Ascending aorta (tissue), 2 donors: ENCODE measurements around the gene CYP1A2. TPM values are rescaled to one million over a fixed set of nuclear protein-coding genes. Genes with fewer than 3 reads are reported as not detected.

Source experiments
- DNase-seq, 2 donors: peaks; one replicate each; pipeline ENCODE4 v3.0.0-alpha.2; 2019; ENCODE audit warnings: low spot score in 2 of 2
- H3K27ac ChIP-seq, 2 donors: fragments of 200-600 bp; sonication (generic); one replicate each; pipeline ENCODE4 v1.5.1; 2016 to 2017; ENCODE audit warnings: mild to moderate bottlenecking in 1 of 2
- H3K27me3 ChIP-seq: fragments of 200-600 bp; sonication (generic); one replicate; pipeline ENCODE4 v1.5.1; 2017
- H3K36me3 ChIP-seq, 2 donors: fragments of 200-600 bp; sonication (generic); one replicate each; pipeline ENCODE4 v1.5.1; 2016
- H3K4me1 ChIP-seq, 2 donors: fragments of 200-600 bp; sonication (generic); one replicate each; pipeline ENCODE4 v1.5.1; 2016 to 2017; ENCODE audit warnings: mild to moderate bottlenecking in 1 of 2
- H3K4me3 ChIP-seq, 2 donors: fragments of 200-600 bp; sonication (generic); one replicate each; pipeline ENCODE4 v1.5.1; 2016 to 2017; ENCODE audit warnings: mild to moderate bottlenecking in 1 of 2
- H3K9me3 ChIP-seq, 2 donors: fragments of 200-600 bp; sonication (generic); one replicate each; pipeline ENCODE4 v1.5.1; 2016
- intact Hi-C: fragments of 100-400 bp; cut with DNase I; formaldehyde crosslinking; loops from one replicate; pipeline ENCODE4 v1.15.1; 2023
- total RNA-seq: library from RNA; depleted of rRNA; stranded (reverse); fragments of >200 nt; gene quantifications from one replicate; pipeline ENCODE4 v1.1.0, GENCODE V29; 2016
- TF ChIP-seq, protein P1 (sequence below), 3 experiments: fragments of 200-600 bp in 2 of 3; fragments of 450-650 bp in 1 of 3; sonication (generic) in 2 of 3; IDR thresholded peaks; one replicate each; pipeline ENCODE4 v1.5.1; 2016 to 2019; ENCODE audit warnings: antibody characterized with exemption in 3 of 3, mild to moderate bottlenecking in 1 of 3, moderate library complexity in 1 of 3

The CYP1A2 gene
- total RNA-seq, 1 donor from 2014 or later: not detected

DNA sequence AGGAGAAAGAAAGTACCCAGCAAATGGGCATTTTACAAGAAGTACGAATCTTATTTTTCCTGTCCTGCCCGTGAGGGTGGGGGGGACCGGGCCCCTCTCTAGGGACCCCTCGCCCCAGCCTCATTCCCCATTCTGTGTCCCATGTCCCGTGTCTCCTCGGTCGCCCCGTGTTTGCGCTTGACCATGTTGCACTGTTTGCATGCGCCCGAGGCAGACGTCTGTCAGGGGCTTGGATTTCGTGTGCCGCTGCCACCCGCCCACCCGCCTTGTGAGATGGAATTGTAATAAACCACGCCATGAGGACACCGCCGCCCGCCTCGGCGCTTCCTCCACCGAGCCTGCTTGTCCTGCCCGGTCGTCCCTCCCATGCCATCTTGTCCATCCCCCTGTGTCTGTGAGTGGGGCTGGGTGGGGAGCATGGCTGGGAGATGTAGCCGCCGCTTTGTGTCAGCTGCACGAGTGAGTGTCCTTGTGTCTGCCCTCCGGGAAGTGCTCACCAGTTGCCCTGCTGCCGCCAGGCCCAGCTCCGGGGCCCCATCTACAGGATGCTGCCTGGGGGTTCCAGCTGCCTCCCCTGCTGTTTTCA, 54.3 kb downstream of the CYP1A2 start:
- DNase-seq: no peak
- no peak overlapping the region for H3K27ac ChIP-seq
- peaks cover 39 to 49% of the 10 kb centered on the region in 2 donors for H3K36me3 ChIP-seq
- no peaks in the 10 kb centered on the region for H3K4me1 ChIP-seq
- H3K4me3 ChIP-seq: no peak overlapping the region
- H3K27me3 ChIP-seq: no peaks in the 10 kb centered on the region
- TF ChIP-seq, protein P1, sequence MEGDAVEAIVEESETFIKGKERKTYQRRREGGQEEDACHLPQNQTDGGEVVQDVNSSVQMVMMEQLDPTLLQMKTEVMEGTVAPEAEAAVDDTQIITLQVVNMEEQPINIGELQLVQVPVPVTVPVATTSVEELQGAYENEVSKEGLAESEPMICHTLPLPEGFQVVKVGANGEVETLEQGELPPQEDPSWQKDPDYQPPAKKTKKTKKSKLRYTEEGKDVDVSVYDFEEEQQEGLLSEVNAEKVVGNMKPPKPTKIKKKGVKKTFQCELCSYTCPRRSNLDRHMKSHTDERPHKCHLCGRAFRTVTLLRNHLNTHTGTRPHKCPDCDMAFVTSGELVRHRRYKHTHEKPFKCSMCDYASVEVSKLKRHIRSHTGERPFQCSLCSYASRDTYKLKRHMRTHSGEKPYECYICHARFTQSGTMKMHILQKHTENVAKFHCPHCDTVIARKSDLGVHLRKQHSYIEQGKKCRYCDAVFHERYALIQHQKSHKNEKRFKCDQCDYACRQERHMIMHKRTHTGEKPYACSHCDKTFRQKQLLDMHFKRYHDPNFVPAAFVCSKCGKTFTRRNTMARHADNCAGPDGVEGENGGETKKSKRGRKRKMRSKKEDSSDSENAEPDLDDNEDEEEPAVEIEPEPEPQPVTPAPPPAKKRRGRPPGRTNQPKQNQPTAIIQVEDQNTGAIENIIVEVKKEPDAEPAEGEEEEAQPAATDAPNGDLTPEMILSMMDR (IDR thresholded peaks at IDR 0.05): no peak
- H3K9me3 ChIP-seq: no peaks in the 10 kb centered on the region
- intact Hi-C loops: no loop called here

DNA sequence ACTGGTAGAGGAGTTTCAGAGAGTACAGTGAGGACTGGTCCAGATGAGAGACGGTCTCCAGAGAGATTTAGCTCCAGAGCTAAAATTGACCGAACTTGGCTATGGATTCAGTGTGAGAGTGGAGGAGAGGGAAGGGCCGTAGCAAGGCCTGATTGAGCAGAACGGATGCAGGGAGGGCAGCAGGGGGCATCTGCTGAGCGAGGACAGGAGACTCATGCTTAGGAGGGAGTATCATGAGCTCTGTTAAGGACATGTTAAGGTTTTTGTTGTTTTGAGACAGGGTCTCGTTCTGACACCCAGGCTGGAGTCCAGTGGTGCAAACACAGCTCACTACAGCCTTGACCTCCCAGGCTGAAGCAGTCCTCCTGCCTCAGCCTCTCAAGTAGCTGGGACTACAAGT, 56.3 kb downstream of the CYP1A2 start:
- Histone ChIP-seq H3K9me3 (no peaks in the 10 kb centered on the region), H3K4me1 (no peaks in the 10 kb centered on the region), H3K36me3 (peaks cover 30 to 33% of the 10 kb centered on the region in 2 donors), H3K4me3 (no peak overlapping the region), H3K27me3 (no peaks in the 10 kb centered on the region), H3K27ac (no peak overlapping the region)
- DNase-seq: no peak
- intact Hi-C loops: no loop called here
- TF ChIP-seq, protein P1 (IDR thresholded peaks at IDR 0.05): no peak

Other genes with a start within 250 kb of the CYP1A2 start
- 13.3 TPM for gene ARID3B, start 207.6 kb upstream of the CYP1A2 start, total RNA-seq
- 154 TPM for gene CLK3, start 133.0 kb upstream of the CYP1A2 start, total RNA-seq
- gene EDC3, start 52.8 kb upstream of the CYP1A2 start, total RNA-seq: 8.8 TPM
- gene CYP1A1, start 23.3 kb upstream of the CYP1A2 start, total RNA-seq: 10.3 TPM
- gene CSK, start 33.2 kb downstream of the CYP1A2 start, total RNA-seq: 31.0 TPM
- not detected for gene LMAN1L, start 64.0 kb downstream of the CYP1A2 start, total RNA-seq
- gene CPLX3, start 77.8 kb downstream of the CYP1A2 start, total RNA-seq: not detected
- 54.0 TPM for gene ULK3, start 94.3 kb downstream of the CYP1A2 start, total RNA-seq
- 90.8 TPM for gene SCAMP2, start 124.5 kb downstream of the CYP1A2 start, total RNA-seq
- 118 TPM for gene MPI, start 141.2 kb downstream of the CYP1A2 start, total RNA-seq
- gene FAM219B, start 158.0 kb downstream of the CYP1A2 start, total RNA-seq: 17.5 TPM
- gene COX5A, start 189.2 kb downstream of the CYP1A2 start, total RNA-seq: 83.5 TPM
- gene RPP25, start 207.9 kb downstream of the CYP1A2 start, total RNA-seq: 28.4 TPM
- gene SCAMP5, start 246.7 kb downstream of the CYP1A2 start, total RNA-seq: 0.43 TPM